GM19467 (cell line): ENCODE data around the gene LIN52.
"Not testable (repeated sequence)": the region's sequence is repeated elsewhere in the genome, so short reads cannot be mapped to it uniquely, and the experiment has no call there.

Experiments
- ATAC-seq: cut with Tn5 transposase; IDR thresholded peaks from one replicate; pipeline ENCODE4 v1.9.1; 2021; ENCODE audit warnings: mild to moderate bottlenecking, moderate library complexity; ENCODE audit not compliant: unreplicated experiment

Gene LIN52

DNA sequence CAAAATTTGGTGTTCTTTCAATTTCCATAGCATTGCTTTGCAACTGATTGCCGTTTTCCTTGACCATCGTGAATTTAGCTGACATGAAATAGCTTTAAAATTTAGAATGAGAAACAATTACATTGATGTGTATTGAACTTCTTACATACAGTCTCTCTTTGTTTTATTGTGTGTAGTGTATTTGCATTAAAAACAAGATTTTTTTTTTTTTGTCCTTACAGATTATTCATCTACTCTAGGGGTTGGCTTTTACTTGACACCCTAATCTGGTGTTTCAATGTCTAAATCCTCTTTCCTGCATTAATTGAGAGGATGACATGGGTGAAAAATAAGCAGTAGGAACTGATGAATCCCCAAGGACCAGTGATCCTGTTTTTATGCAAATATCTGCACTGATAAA, 20.6 kb downstream of the LIN52 start:
- ATAC-seq, result no peak

DNA sequence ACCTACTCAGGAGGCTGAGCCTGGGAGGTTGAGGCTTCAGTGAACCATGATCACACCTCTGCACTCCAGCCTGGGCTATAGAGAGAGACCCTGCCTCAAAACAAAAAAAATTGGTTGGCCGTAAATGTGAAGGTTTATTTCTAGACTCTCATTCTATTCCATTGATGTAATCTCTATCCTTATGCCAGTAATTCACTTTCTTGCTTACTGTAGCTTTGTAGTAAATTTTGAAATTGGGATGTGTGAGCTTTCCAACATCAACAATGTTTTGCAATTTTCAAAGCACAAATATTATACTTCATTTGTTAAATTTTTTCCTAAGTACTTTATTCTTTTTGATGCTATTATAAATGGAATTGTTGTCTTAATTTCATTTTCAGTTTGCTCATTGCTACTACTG, 24.6 kb downstream of the LIN52 start:
- ATAC-seq, result no peak

DNA sequence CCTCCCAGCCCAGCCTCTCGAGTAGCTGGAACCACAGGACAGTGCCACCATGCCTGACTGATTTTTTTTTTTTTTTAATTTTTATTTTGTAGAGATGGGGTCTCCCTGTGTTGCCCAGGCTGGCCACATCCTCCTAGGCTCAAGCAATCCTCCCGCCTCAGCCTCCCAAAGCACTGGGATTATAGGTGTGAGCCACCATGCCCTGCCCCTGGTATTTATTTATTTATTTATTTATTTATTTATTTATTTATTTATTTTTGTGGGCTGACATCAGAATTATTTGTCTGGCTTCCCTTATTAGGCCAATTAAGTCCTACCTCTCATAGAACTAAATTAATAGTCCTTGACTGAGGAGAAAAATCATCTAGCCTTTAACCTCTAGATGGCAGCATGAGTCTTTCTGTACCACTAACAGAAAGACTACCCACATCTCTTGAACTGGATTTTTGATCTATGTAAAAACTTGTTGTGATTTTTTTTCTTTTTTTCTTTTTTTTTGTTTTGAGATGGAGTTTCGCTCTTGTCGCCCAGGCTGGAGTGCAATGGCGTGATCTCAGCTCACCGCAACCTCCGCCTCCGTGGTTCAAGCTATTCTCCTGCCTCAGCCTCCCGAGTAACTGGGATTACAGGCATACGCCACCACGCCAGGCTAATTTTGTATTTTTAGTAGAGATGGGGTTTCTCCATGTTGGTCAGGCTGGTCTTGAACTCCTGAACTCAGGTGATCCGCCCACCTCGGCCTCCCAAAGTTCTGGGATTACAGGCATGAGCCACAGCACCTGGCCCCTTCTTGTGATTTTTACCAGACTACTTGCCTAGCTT, 26.9 kb downstream of the LIN52 start:
- not testable (repeated sequence) for ATAC-seq

DNA sequence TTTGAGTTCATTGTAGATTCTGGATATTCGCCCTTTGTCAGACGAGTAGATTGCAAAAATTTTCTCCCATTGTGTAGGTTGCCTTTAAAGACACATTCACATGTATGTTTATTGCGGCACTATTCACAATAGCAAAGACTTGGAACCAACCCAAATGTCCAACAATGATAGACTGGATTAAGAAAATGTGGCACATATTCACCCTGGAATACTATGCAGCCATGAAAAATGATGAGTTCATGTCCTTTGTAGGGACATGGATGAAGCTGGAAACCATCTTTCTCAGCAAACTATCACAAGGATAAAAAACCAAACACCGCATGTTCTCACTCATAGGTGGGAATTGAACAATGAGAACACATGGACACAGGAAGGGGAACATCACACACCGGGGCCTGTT, 40.7 kb downstream of the LIN52 start:
- not testable (repeated sequence) for ATAC-seq

DNA sequence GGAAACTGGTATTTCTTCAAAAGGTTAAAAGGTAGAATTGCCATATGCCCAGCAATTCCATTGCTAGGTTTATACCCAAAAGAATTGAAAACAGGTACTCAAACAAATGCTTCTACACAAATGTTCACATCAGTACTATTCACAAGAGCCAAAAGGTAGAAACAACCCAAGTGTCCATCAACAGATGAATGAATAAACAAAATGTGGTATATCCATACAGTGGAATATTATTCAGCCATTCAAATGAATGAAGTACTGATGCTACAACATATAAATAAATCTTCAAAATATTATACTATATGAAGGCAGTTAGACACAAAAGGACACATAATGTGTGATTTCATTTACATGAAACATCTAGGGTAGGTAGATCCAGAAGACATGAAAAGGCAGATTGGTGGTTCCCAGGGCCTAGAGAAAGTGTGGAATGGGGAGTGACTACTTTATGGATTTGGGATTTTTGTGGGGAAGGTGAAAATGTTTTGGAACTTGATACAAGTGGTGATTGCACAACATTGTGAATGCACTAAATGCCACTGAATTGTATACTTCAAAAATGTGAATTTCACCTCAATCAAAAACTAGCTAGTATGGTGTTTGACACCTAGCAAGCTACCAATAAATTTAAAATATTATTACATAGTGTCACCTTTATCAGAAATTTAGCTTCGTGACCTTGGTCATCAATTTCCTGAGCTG, 41.7 kb downstream of the LIN52 start:
- ATAC-seq, result no peak

DNA sequence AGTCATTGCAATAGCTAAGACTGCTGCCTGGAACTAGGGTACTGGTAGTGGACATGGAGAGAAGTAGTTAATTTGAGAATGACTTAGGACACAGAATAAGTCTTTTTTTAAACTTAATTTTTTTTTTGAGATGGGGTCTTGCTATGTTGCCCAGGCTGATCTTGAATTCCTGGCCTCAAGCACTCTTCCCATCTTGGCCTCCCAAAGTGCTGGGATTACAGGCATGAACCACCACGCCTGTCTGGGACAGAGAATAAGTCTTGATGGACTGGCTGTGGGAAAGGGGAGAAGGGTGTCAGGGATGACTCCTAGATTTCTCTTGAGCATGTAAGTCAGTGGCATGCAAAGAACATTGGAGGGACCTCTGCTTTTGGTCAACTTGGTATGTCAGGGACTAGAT, 42.9 kb downstream of the LIN52 start:
- ATAC-seq, result no peak

DNA sequence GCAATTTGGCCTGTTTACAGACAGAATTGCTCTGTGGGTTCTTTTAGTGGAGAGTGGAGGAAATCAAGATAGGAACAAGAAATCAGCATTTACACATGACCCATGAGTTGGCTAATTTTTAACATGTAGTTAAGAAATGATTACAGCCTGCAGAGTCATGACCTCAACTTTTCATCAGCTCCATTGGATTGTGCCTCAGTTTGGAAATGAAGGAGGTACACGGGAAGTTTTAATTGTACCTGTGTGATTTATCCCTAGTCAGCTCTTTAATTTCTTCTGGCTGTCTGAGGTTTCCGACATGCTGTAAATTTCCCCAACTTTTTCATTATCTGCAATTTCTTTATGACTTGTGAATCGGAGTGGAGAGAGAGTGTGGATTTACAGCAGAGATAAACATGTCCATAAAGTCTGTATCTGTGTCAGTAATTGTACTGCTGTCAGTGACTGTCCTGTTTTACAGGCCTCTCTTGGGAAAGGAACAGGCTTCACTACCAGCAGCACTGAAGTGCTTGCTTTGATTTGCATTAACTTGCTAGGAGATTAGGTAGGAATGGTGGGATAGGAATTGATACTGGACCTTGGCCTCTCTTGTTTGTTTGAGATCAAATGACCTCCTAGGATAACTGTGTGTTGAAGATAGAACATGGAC, 49.2 kb downstream of the LIN52 start:
- no peak for ATAC-seq

DNA sequence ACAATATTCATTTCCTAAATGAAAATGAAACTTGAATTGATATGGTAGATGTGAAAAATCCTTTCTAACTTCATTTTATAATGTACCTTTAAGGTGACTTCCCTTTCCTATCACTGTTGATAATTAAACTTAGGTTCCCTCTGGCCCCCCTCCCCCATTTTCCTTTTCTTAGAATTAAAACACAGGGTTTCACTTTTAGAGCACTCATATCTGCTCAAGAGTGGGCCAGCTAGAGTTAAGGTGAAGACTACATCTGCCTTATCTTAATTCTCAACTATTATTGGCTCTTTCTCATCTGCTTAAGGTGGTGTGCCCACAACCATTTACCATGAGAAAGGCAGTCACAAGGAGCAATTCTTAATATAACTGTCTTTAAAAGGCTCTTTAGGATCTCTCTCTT, 49.7 kb downstream of the LIN52 start:
- no peak for ATAC-seq

DNA sequence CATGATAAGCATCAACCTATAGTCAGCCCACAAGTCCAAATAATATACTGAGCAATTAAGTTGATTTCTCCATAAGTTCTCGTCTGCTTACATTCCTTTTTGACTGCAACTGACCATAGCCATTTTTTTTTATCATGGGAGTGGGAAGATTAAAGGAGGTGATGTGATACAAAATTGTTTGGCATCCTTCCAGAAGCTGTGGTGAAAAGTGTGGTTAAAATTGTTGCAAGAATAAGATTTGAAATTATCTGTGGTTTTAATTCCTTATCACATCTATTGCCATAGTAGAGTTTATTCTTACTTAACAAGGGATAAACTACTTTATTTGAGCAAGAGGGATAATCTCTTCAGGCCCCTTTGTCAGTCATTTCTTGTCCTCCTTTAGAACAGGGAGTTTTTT, 50.7 kb downstream of the LIN52 start:
- no peak for ATAC-seq

DNA sequence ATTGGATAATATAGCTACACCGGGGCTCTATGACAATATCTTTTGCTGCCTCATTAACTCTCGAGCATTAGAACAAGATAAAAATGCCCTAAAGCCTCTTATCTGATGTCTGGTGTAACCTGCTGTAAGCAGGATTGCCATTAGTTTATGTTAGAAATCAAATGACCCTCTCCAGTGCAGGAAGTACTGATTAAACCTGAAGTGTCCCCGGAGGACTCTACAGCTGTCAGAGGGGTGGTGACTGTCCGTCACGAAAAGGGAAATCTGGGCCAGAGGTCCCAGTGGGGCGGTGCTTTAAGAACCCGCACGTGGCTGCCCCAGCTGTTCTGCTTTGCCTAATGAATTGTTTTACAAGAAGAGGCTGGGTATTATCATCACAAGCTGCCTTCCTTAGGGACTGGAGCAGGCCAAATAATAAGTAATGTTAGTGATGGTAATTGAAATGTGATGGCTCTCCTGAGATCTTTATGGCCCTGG, 55.7 kb downstream of the LIN52 start:
- ATAC-seq, result no peak

DNA sequence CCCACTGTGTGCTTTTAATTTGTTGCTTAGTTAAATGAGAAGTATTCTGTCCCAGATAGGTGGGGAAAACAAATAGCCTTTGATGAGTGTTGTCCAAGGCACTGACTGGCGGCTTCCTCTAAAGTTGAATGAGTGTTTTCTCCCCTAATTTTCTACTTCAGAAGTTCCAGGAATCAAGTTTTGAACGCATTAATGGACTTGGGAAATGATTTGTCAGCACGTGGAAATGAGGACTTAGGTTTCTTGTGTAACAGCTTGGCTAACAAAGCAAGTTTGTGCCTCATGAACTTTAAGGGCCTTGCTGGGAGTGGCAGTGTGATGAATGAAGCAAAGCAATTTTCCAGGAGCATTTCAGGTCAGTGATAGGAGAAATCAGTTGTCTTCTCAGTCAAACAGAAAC, 56.9 kb downstream of the LIN52 start:
- ATAC-seq, result no peak

DNA sequence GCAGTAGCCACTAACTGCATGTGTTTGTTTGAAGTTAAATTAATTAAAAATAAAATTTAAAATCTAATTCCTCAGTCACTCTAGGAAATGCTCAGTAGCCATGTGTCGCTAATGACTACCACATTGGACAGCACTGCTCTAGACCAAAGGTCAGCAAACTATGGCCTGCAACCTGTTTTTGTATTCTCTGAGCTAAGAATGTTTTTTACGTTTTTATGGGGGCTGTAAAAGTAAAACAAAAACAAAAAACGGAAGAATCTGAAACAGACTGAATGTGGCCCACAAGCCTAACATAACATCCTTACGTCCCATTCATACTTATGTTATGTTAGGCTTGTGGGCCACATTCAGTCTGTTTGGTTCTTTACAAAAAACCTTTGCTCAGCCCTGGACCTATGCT, 57.8 kb downstream of the LIN52 start:
- ATAC-seq, result no peak

DNA sequence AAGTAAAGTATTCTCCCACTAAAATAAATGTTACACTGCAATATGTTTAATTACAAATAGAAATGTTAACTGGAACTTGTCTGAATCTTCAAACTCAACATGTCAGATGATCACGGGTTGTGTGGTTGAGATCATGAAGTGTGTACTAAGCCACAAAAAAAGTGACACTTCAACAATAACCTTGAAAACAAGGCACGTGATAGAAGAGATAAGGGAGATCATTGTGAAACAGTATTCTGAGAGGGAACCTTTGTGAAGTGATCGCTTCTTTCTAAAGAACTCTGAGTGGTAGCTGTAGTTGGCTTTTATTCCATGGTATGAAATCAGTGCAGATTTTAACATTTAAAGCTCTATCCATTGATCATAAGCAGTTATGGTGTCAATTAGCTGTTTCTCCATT, 60.0 kb downstream of the LIN52 start:
- no peak for ATAC-seq

DNA sequence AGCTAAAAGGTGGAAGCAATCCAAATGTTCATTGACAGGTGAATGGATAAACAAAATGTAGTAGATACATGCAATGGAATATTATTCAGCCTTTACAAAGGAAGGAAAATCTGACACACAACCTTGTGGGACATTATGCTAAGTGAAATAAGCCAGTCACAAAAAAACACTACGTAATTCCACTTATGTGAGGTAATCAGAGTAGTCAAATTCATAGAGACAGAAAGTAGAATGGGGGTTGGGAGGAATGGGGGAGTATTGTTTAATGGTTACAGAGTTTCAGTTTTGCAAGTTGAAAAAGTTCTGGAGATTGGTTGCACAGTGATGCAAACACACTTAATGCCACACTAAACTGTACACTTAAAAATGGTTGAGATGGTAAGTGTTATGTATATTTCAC, 62.8 kb downstream of the LIN52 start:
- no peak for ATAC-seq

DNA sequence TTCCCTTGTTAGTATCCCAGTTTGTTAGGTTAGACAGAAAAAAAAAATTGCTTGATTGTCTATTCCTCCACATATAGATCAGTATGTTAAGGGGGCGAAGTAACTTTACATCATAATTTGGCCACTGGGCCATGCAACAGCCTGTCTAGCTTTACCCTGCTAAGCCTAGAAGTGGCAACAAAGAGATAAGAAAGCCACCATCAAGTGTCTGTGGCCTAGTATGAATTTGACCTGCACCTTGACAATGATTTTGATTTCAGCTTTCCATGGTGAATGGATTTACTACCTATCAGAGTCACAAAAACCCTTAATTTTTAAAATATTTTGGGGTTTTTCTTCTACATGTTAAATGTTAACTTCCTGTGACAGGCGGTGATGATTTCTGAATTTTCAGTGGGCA, 63.9 kb downstream of the LIN52 start:
- ATAC-seq, result no peak

DNA sequence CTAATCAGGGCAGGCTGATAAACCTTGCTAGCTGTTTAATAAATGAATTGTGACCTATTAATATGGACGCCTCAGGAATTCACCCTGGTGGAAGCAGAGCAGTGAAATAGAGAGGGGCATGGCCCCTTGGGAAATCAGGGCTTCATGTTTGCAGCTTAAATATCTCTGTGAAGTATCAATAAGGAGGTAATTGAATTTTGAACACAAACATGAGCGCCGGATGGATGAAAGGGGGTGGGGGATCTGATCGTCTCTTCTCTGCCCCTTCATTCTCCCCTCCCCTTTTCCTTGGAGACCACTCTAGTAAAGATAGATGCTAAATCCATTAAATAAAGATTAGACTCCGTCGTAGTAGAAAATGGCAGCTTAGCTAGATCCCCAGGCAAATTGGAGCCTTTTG, 70.5 kb downstream of the LIN52 start:
- no peak for ATAC-seq

DNA sequence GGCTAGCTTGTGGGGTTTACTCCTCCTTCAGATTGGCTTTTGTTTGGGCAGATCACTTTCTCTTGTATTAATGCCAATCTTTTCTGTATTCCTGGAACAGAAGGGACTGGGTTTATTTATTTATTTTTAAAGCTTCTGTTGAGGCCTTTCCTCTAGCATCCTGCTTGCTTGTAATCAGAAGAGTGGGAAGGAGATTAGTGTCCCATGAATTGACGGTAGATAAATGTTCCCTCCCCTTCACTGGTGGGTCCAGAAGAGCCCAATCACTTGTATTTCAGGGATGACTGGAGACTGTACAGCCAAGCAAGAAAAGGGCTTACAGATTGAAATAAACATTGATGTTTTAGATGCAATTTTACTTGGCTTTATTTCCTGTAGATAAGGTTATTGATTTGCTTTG, 71.0 kb downstream of the LIN52 start:
- no peak for ATAC-seq

DNA sequence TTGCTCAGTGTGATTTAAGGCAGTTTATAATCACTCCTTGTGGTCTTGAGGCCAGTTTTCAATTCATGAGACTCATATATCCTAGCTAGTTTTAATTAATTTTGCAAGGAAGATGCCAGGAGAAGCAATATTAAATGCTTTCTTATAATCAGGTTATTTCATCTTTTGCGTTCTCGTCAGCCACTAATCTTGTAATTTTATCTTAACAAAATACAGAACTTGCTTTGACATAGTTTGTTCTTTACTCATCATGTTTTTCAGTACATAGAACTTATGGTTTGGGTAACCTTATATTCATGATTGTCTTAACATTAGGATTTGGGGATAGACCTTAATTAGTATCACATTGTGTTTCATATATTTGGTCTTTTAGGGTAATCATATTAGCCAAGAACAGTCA, 76.0 kb downstream of the LIN52 start:
- ATAC-seq, result no peak

DNA sequence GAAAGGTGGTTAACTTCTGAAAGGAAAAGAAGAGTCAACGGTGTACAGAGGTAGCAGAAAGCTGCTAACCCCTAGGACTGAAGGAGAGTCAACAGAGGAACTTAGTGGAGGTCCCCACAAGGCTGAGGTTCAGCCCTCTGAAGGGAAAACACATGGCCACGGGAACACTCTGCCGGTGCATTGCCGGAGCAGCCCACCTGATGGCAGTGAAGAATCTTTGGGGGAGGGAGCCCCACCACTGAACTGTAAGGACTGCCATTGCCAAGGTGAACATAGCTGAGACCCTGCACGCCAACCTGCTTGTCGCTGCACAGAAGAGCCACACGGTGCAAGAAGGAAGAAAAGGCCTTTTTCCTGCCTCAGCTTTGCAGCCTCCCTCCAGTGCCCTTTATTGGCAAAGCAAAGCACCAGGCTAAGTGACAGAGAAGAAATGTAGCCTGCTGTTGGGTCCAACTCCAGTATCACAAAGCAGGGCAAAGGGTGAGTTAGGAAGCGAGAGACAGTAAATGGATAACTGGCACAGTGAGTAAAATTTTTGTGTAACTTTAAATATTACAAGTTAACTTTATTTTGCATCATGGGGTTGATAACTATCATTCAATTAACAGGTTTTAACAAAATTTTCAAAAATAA, 76.9 kb downstream of the LIN52 start:
- ATAC-seq, result no peak

DNA sequence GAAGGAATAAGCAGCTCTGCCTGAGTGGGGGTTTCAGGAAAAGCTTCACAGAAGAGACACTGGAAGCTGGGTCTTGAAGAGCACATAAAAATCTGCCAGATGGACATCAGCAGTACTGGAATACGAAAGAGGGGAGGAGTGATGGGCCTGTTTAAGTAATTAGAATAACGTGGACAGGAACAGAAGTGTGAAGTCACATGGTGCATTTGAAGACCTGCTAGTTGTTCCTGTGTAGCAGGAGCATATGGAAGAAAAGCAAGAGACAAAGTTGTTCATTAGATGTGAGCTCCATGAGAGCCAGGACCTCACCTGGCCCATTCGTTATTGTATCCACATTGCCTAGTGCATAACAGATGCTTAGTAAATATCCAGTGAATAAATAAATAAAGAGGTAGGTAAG, 85.2 kb downstream of the LIN52 start:
- ATAC-seq, result no peak

DNA sequence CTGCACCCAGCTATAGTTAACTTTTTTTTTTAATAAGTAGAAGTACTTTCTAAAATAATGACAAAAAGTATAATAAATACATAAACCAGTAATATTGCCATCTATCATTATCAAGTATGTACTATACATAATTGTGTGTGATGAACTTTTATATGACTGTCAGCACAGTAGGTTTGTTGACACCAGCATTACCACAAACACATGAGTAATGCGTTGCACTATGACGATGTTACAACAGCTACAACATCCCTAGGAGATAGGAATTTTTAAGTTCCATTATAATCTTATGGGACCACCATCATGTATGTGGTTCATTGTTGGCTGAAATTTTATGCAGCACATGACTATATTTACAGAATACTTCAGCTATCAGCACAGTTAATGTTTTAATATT, 91.6 kb downstream of the LIN52 start:
- no peak for ATAC-seq

DNA sequence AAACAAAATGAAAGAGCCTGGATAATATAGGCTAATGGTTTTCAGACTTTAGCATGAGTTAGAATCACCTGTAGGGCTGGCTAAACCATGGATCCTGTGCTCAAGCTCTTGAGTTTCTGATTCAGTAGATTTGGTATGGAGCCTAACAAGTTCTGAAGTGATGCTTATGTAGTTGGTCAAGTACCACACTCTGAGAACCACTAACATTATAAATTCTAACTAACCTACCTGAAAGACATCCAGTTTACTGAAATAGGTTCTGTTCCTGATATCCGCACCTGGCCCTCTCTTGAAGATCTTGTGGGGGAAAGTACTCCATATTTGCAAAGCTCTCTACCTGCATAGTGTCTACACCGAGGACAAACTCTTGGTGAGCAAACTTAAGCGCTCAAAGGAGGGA, 95.1 kb downstream of the LIN52 start:
- no peak for ATAC-seq
